Osteoblast (primary cell): Measurements from ENCODE around the gene MACROD2. TPM values are rescaled to one million over a fixed set of nuclear protein-coding genes. Genes with fewer than 3 reads are reported as not detected.

ENCODE experiments used
- DNase-seq: peaks from one replicate; pipeline ENCODE4 v3.0.0; 2011; ENCODE audit warnings: low spot score, mixed read lengths; ENCODE audit not compliant: insufficient read length; ENCODE audit errors: missing footprints
- H2AFZ ChIP-seq: 2 replicates; pipeline ENCODE4 v1.6.0; 2011; ENCODE audit warnings: mild to moderate bottlenecking, low read length
- H3K27ac ChIP-seq: 2 replicates; pipeline ENCODE4 v1.5.1; 2011; ENCODE audit warnings: mild to moderate bottlenecking, low read depth, low read length, moderate library complexity
- H3K27me3 ChIP-seq: 2 replicates; pipeline ENCODE4 v1.6.0; 2012; ENCODE audit warnings: mild to moderate bottlenecking, control low read depth, inconsistent platforms, low read length, moderate library complexity; ENCODE audit not compliant: insufficient read depth
- H3K36me3 ChIP-seq: 2 replicates; pipeline ENCODE4 v1.5.1; 2011; ENCODE audit warnings: mild to moderate bottlenecking, low read length, control low read depth, moderate library complexity; ENCODE audit not compliant: insufficient read depth
- H3K4me1 ChIP-seq: 2 replicates; pipeline ENCODE4 v1.5.1; 2011; ENCODE audit warnings: mild to moderate bottlenecking, low read length, control low read depth, moderate library complexity; ENCODE audit not compliant: insufficient read depth
- H3K4me2 ChIP-seq: 2 replicates; pipeline ENCODE4 v1.6.0; 2011; ENCODE audit warnings: mild to moderate bottlenecking, low read length; ENCODE audit not compliant: insufficient read depth
- H3K4me3 ChIP-seq: fragments of 200-600 bp; sonication (generic); 3 replicates; pipeline ENCODE4 v1.5.1; 2012; ENCODE audit warnings: mild to moderate bottlenecking, low read length, inconsistent platforms; ENCODE audit not compliant: insufficient read depth
- H3K79me2 ChIP-seq: 2 replicates; pipeline ENCODE4 v1.6.0; 2012; ENCODE audit warnings: mild to moderate bottlenecking, low read length, control low read depth, inconsistent platforms; ENCODE audit not compliant: insufficient read depth
- H3K9me3 ChIP-seq: 2 replicates; pipeline ENCODE4 v1.5.1; 2011; ENCODE audit warnings: low read depth, low read length, control low read depth
- H4K20me1 ChIP-seq: 2 replicates; pipeline ENCODE4 v1.6.0; 2012; ENCODE audit warnings: mild to moderate bottlenecking, low read length, control low read depth; ENCODE audit not compliant: insufficient read depth
- CTCF ChIP-seq: IDR thresholded peaks from 2 replicates; pipeline ENCODE4 v1.5.1; 2011; ENCODE audit warnings: mild to moderate bottlenecking, low read depth, low read length, moderate library complexity; ENCODE audit errors: extremely low read depth
- total RNA-seq: library from RNA; depleted of rRNA; stranded (reverse); fragments of >200 nt; gene quantifications from 2 replicates; pipeline ENCODE4 v1.2.3, GENCODE V29; 2012

MACROD2 gene
- total RNA-seq, 1 donor: 4.0 TPM

GRCh38 chr20:14956026-14956425 is 960.7 kb downstream of the MACROD2 start:
- H3K4me3 ChIP-seq: no peak overlapping the region
- TF ChIP-seq CTCF: no peak
- no peak overlapping the region for H3K27ac ChIP-seq
- no peaks in the 10 kb centered on the region for H3K79me2 ChIP-seq
- H4K20me1 ChIP-seq: no peaks in the 10 kb centered on the region
- H3K9me3 ChIP-seq: no peaks in the 10 kb centered on the region
- no peak for DNase-seq
- no peak overlapping the region for H2AFZ ChIP-seq
- no peak overlapping the region for H3K4me2 ChIP-seq
- H3K27me3 ChIP-seq: no peaks in the 10 kb centered on the region
- no peaks in the 10 kb centered on the region for H3K4me1 ChIP-seq
- H3K36me3 ChIP-seq: no peaks in the 10 kb centered on the region

GRCh38 chr20:14956538-14956937 is 961.2 kb downstream of the MACROD2 start:
- Histone ChIP-seq H3K4me2 (no peak overlapping the region), H3K27ac (no peak overlapping the region), H2AFZ (no peak overlapping the region), H3K9me3 (no peaks in the 10 kb centered on the region), H4K20me1 (no peaks in the 10 kb centered on the region), H3K27me3 (no peaks in the 10 kb centered on the region), H3K36me3 (no peaks in the 10 kb centered on the region), H3K79me2 (no peaks in the 10 kb centered on the region), H3K4me3 (no peak overlapping the region), H3K4me1 (no peaks in the 10 kb centered on the region)
- TF ChIP-seq CTCF: no peak
- no peak for DNase-seq

DNA sequence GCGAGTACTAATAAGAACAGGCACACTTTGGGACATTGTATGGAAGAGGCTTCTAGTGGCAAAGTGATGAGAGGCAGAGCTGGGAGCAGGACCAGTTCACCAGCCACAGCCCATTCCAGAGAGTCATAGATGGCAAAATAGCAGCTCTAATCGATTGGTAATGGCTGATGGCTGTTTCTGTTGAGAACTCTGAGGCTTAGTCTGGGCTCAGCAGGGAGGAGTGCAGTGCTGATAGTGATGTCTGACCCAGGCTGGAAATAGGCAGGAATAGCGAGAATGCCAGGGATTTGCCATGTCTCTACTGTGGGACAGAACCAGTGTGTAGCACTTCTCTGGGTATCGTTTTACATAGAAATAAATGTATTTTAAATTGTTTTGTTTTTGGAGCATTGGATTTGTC is 962.1 kb downstream of the MACROD2 start:
- no peaks in the 10 kb centered on the region for H4K20me1 ChIP-seq
- H2AFZ ChIP-seq: no peak overlapping the region
- H3K27me3 ChIP-seq: no peaks in the 10 kb centered on the region
- H3K9me3 ChIP-seq: no peaks in the 10 kb centered on the region
- H3K4me1 ChIP-seq: no peaks in the 10 kb centered on the region
- TF ChIP-seq CTCF: no peak
- H3K4me2 ChIP-seq: no peak overlapping the region
- no peaks in the 10 kb centered on the region for H3K79me2 ChIP-seq
- H3K4me3 ChIP-seq: no peak overlapping the region
- H3K27ac ChIP-seq: no peak overlapping the region
- H3K36me3 ChIP-seq: no peaks in the 10 kb centered on the region
- no peak for DNase-seq

DNA sequence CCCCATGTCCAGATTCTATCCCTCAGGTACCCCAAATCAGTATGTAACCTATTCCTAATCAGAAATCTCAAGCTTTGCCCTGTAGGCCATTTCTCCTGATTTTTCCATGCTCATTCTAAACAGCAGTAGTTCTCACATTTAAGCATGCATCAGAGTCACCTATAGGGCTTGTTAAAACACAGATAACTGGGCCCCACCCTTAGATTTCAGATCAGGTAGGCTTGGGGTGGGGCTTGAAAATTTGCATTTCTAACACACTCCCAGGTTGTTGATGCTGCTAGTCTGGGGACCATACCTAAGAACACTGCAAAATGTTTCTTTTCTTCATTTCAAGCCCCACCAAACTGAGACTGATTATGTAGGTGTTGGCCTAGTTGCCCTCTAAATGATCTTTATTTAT is 963.3 kb downstream of the MACROD2 start:
- no peak for DNase-seq
- no peak overlapping the region for H2AFZ ChIP-seq
- no peak overlapping the region for H3K4me3 ChIP-seq
- no peak overlapping the region for H3K27ac ChIP-seq
- no peaks in the 10 kb centered on the region for H4K20me1 ChIP-seq
- TF ChIP-seq CTCF: no peak
- no peak overlapping the region for H3K4me2 ChIP-seq
- H3K79me2 ChIP-seq: no peaks in the 10 kb centered on the region
- no peaks in the 10 kb centered on the region for H3K9me3 ChIP-seq
- no peaks in the 10 kb centered on the region for H3K4me1 ChIP-seq
- no peaks in the 10 kb centered on the region for H3K27me3 ChIP-seq
- H3K36me3 ChIP-seq: no peaks in the 10 kb centered on the region
